Naive thymus-derived CD8-positive, alpha-beta T cell (primary cell): ENCODE data around the gene ITPK1. TPM values are rescaled to one million over a fixed set of nuclear protein-coding genes. Genes with fewer than 3 reads are reported as not detected.
A peak's percentile ranks its signal among the peaks of the same experiment; 100 is the strongest.

Source experiments
- ATAC-seq, 2 donors: fragments of 150-1000 bp; cut with Tn5 transposase in 1 of 2; sonication (Bioruptor Pico), chemical (Tn5 transposase) in 1 of 2; 1 replicate in 1 of 2; 2 replicates in 1 of 2; pipeline ENCODE4 v1.10.0; 2021; ENCODE audit warnings: mild to moderate bottlenecking in 2 of 2, moderate library complexity in 2 of 2
- POLR2A ChIA-PET: fragments of 350-600 bp; sonication (Branson Sonifier 250); formaldehyde crosslinking; loops from one replicate; lab custom pipeline; 2021; ENCODE audit warnings: antibody characterized with exemption; lab: Charles Lee
- DNase-seq, 10 donors: peaks; one replicate each; pipeline versions ENCODE4 v3.0.0 to v3.0.0-alpha.2; 2020 to 2022
- H3K27ac Mint-ChIP-seq, 10 donors: one replicate each; pipeline ENCODE4 v1.8.0; 2020 to 2022; ENCODE audit warnings: mild to moderate bottlenecking in 10 of 10, mixed read lengths in 10 of 10, moderate library complexity in 4 of 10, inconsistent platforms in 1 of 10
- H3K27me3 Mint-ChIP-seq, 5 donors: one replicate each; pipeline ENCODE4 v1.8.0; 2021 to 2022; ENCODE audit warnings: mixed read lengths in 5 of 5
- H3K36me3 Mint-ChIP-seq, 3 donors: one replicate each; pipeline ENCODE4 v1.8.0; 2020 to 2022; ENCODE audit warnings: mixed read lengths in 3 of 3, mild to moderate bottlenecking in 2 of 3, inconsistent platforms in 1 of 3
- H3K4me1 Mint-ChIP-seq, 4 donors: one replicate each; pipeline ENCODE4 v1.8.0; 2021 to 2022; ENCODE audit warnings: mixed read lengths in 4 of 4
- H3K4me3 Mint-ChIP-seq, 10 donors: one replicate each; pipeline ENCODE4 v1.8.0; 2020 to 2022; ENCODE audit warnings: mild to moderate bottlenecking in 10 of 10, mixed read lengths in 10 of 10, moderate library complexity in 6 of 10, inconsistent platforms in 1 of 10
- H3K9me3 Mint-ChIP-seq, 9 donors: one replicate each; pipeline ENCODE4 v1.8.0; 2020 to 2022; ENCODE audit warnings: mixed read lengths in 9 of 9, mild to moderate bottlenecking in 3 of 9, inconsistent platforms in 1 of 9, moderate library complexity in 1 of 9
- polyA plus RNA-seq, 3 donors: library from polyadenylated mRNA; unstranded; fragments of 300-500 nt; fragmentation: Illumina TruSeq; gene quantifications; one replicate each; pipeline ENCODE4 v1.2.3, GENCODE V29; 2021
- total RNA-seq, 8 experiments: library from RNA in 2 of 8; stranded (reverse) in 2 of 8; gene quantifications; one replicate each; pipeline ENCODE4 v1.2.3 and lab custom pipeline; 2021 to 2026

Gene ITPK1
- total and polyA plus RNA-seq, 5 experiments from 2014 or later: 25.3 to 41.1 (median 33.1) TPM

- no peaks in the 10 kb centered on the region for H3K27me3 Mint-ChIP-seq
- DNase-seq (no peak), ATAC-seq (no peak)
- H3K4me1 Mint-ChIP-seq: peaks cover 0 to 4% (median 0%) of the 10 kb centered on the region in 4 donors
- H3K27ac Mint-ChIP-seq: no peak overlapping the region
- POLR2A ChIA-PET: no interaction called here
- peaks cover 0 to 9% (median 2%) of the 10 kb centered on the region in 3 donors for H3K36me3 Mint-ChIP-seq
- peak overlapping the region in 1 of 10 donors; percentile 45 for H3K4me3 Mint-ChIP-seq
- H3K9me3 Mint-ChIP-seq: no peaks in the 10 kb centered on the region
These were observed 183.0 kb downstream of the ITPK1 start for GRCh38 chr14:92932448-92933395.

- Mint-ChIP-seq H3K27me3 (no peaks in the 10 kb centered on the region), H3K27ac (no peak overlapping the region), H3K36me3 (peaks cover 0 to 2% (median 1%) of the 10 kb centered on the region in 3 donors), H3K9me3 (no peaks in the 10 kb centered on the region), H3K4me1 (peaks cover 0 to 4% (median 0%) of the 10 kb centered on the region in 4 donors), H3K4me3 (peak overlapping the region in 2 of 10 donors; percentile 41 to 45)
- DNase-seq (no peak), ATAC-seq (no peak)
- POLR2A ChIA-PET: no interaction called here
These were observed 183.9 kb downstream of the ITPK1 start for GRCh38 chr14:92931681-92932447.

- H3K4me3 Mint-ChIP-seq: peak overlapping the region in 1 of 10 donors; percentile 24
- DNase-seq: no peak
- no peaks in the 10 kb centered on the region for H3K36me3 Mint-ChIP-seq
- H3K9me3 Mint-ChIP-seq: no peaks in the 10 kb centered on the region
- H3K4me1 Mint-ChIP-seq: peaks cover 0 to 4% (median 0%) of the 10 kb centered on the region in 4 donors
- peaks cover 0 to under 1% (median 0%) of the 10 kb centered on the region in 5 donors for H3K27me3 Mint-ChIP-seq
- POLR2A ChIA-PET: no interaction called here
- no peak for ATAC-seq
- H3K27ac Mint-ChIP-seq: peak overlapping the region in 1 of 10 donors; percentile 10
These were observed 184.8 kb downstream of the ITPK1 start for GRCh38 chr14:92930737-92931602.

GRCh38 chr14:92929689-92930608 lies 185.8 kb downstream of the ITPK1 start:
- POLR2A ChIA-PET: no interaction called here
- Mint-ChIP-seq H3K4me1 (peaks cover 0 to 6% (median 0%) of the 10 kb centered on the region in 4 donors), H3K27ac (peak overlapping the region in 1 of 10 donors; percentile 39), H3K27me3 (peaks cover 3 to 10% (median 3%) of the 10 kb centered on the region in 5 donors), H3K9me3 (peaks cover 0 to 3% (median 0%) of the 10 kb centered on the region in 9 donors), H3K36me3 (no peaks in the 10 kb centered on the region), H3K4me3 (no peak overlapping the region)
- DNase-seq (no peak), ATAC-seq (no peak)

GRCh38 chr14:92928961-92929688 lies 186.6 kb downstream of the ITPK1 start:
- DNase-seq (no peak), ATAC-seq (no peak)
- Mint-ChIP-seq H3K4me1 (peaks cover 0 to 6% (median 2%) of the 10 kb centered on the region in 4 donors), H3K4me3 (no peak overlapping the region), H3K36me3 (peaks cover 0 to 2% (median 0%) of the 10 kb centered on the region in 3 donors), H3K27me3 (peaks cover 5 to 19% (median 9%) of the 10 kb centered on the region in 5 donors), H3K9me3 (peaks cover 0 to 3% (median 0%) of the 10 kb centered on the region in 9 donors), H3K27ac (peak overlapping the region in 1 of 10 donors; percentile 18)
- POLR2A ChIA-PET: no interaction called here

- peaks cover 5 to 26% (median 9%) of the 10 kb centered on the region in 5 donors for H3K27me3 Mint-ChIP-seq
- H3K36me3 Mint-ChIP-seq: peaks cover 0 to 3% (median 0%) of the 10 kb centered on the region in 3 donors
- POLR2A ChIA-PET: no interaction called here
- H3K4me3 Mint-ChIP-seq: no peak overlapping the region
- H3K27ac Mint-ChIP-seq: no peak overlapping the region
- no peak for DNase-seq
- peaks cover 0 to 6% (median 3%) of the 10 kb centered on the region in 4 donors for H3K4me1 Mint-ChIP-seq
- ATAC-seq: no peak
- H3K9me3 Mint-ChIP-seq: peaks cover 0 to 3% (median 0%) of the 10 kb centered on the region in 9 donors
These were observed 187.5 kb downstream of the ITPK1 start for GRCh38 chr14:92928258-92928629.

- ATAC-seq: no peak
- peaks cover 0 to 4% (median 0%) of the 10 kb centered on the region in 9 donors for H3K9me3 Mint-ChIP-seq
- no peak overlapping the region for H3K27ac Mint-ChIP-seq
These were observed 188.1 kb downstream of the ITPK1 start for GRCh38 chr14:92927349-92928257.

GRCh38 chr14:92926931-92927330 lies 188.8 kb downstream of the ITPK1 start:
- POLR2A ChIA-PET: no interaction called here
- Mint-ChIP-seq H3K9me3 (peaks cover 0 to 7% (median 0%) of the 10 kb centered on the region in 9 donors), H3K4me3 (no peak overlapping the region), H3K27ac (no peak overlapping the region), H3K27me3 (peaks cover 10 to 34% (median 16%) of the 10 kb centered on the region in 5 donors), H3K36me3 (peaks cover 0 to 5% (median 3%) of the 10 kb centered on the region in 3 donors), H3K4me1 (peaks cover 0 to 9% (median 4%) of the 10 kb centered on the region in 4 donors)
- DNase-seq (no peak), ATAC-seq (no peak)

More at GRCh38 chr14:92927349-92928257, 188.1 kb downstream of the ITPK1 start:
- H3K4me3 Mint-ChIP-seq: no peak overlapping the region
- peaks cover 0 to 3% (median under 1%) of the 10 kb centered on the region in 3 donors for H3K36me3 Mint-ChIP-seq
- peaks cover 6 to 28% (median 10%) of the 10 kb centered on the region in 5 donors for H3K27me3 Mint-ChIP-seq
- DNase-seq: no peak
- POLR2A ChIA-PET: no interaction called here
- H3K4me1 Mint-ChIP-seq: peaks cover 0 to 7% (median 4%) of the 10 kb centered on the region in 4 donors

- POLR2A ChIA-PET: no interaction called here
- Mint-ChIP-seq H3K9me3 (peaks cover 0 to 13% (median 0%) of the 10 kb centered on the region in 9 donors), H3K27ac (no peak overlapping the region), H3K36me3 (peaks cover 0 to 5% (median 3%) of the 10 kb centered on the region in 3 donors), H3K4me1 (peaks cover 0 to 9% (median 4%) of the 10 kb centered on the region in 4 donors), H3K27me3 (peaks cover 13 to 39% (median 20%) of the 10 kb centered on the region in 5 donors), H3K4me3 (no peak overlapping the region)
- no peak for ATAC-seq
- no peak for DNase-seq
These were observed 189.4 kb downstream of the ITPK1 start for GRCh38 chr14:92926180-92926845.
